Measurements from ENCODE around the gene ST3GAL4.

- TF ChIP-seq CTCF (conservative IDR thresholded peaks at IDR 0.05; ENCODE audit: low read length) (no peak), EZH2phosphoT487 (IDR thresholded peaks at IDR 0.05; ENCODE audit: borderline replicate concordance) (no peak)
These were observed 25.8 kb upstream of the ST3GAL4 start for GRCh38 chr11:126329644-126330211.
